Kidney (tissue), 14 donors: ENCODE results near the gene KCNQ2. TPM values are rescaled to one million over a fixed set of nuclear protein-coding genes. Genes with fewer than 3 reads are reported as not detected.

Source experiments
- DNase-seq, 5 donors: peaks; one replicate each; pipeline ENCODE4 v3.0.0-alpha.2; 2013 to 2020
- FAIRE-seq: peaks from 2 replicates; lab custom pipeline; 2012; peaks lifted over from hg19 to GRCh38; lab: Jason Lieb, UNC
- H3K27ac ChIP-seq, 2 donors: one replicate each; pipeline ENCODE4 v1.7.0; 2013; ENCODE audit warnings: low read depth in 2 of 2, low read length in 2 of 2, inconsistent platforms in 1 of 2
- H3K27me3 ChIP-seq: one replicate; pipeline ENCODE4 v1.7.1; 2013; ENCODE audit warnings: low read length, inconsistent platforms; ENCODE audit not compliant: control insufficient read depth, insufficient read depth
- H3K36me3 ChIP-seq, 3 donors: one replicate each; pipeline versions ENCODE4 v1.7.0 to v1.7.1; 2013; ENCODE audit warnings: low read length in 3 of 3, control low read depth in 1 of 3, inconsistent platforms in 1 of 3; ENCODE audit not compliant: insufficient read depth in 3 of 3, control insufficient read depth in 2 of 3
- H3K4me1 ChIP-seq, 3 donors: one replicate each; pipeline versions ENCODE4 v1.7.0 to v1.7.1; 2013; ENCODE audit warnings: low read length in 3 of 3, inconsistent platforms in 1 of 3, low read depth in 1 of 3; ENCODE audit not compliant: control insufficient read depth in 2 of 3, insufficient read depth in 2 of 3
- H3K4me3 ChIP-seq, 3 donors: one replicate each; pipeline versions ENCODE4 v1.7.0 to v1.8.1; 2013; ENCODE audit warnings: low read length in 3 of 3, control low read depth in 1 of 3, inconsistent platforms in 1 of 3
- H3K9ac ChIP-seq, 3 donors: one replicate each; pipeline versions ENCODE4 v1.7.0 to v1.7.1; 2013; ENCODE audit warnings: low read length in 3 of 3, control low read depth in 1 of 3, inconsistent platforms in 1 of 3
- H3K9me3 ChIP-seq, 3 donors: one replicate each; pipeline versions ENCODE4 v1.7.0 to v1.7.1; 2013; ENCODE audit warnings: low read length in 3 of 3, control low read depth in 1 of 3, inconsistent platforms in 1 of 3; ENCODE audit not compliant: control insufficient read depth in 2 of 3, insufficient read depth in 1 of 3
- CTCF ChIP-seq: IDR thresholded peaks from 3 replicates; pipeline ENCODE4 v1.5.1; 2012; ENCODE audit warnings: mild to moderate bottlenecking, moderate library complexity, borderline replicate concordance; ENCODE audit not compliant: insufficient read depth; ENCODE audit errors: extremely low read depth
- intact Hi-C: fragments of 100-400 bp; cut with DNase I; formaldehyde crosslinking; loops from one replicate; pipeline ENCODE4 v1.11.1; 2022
- polyA plus RNA-seq: library from polyadenylated mRNA; stranded (reverse); fragments of 350-450 nt; fragmentation: Illumina TruSeq; extraction: RNeasy Lipid Tissue Mini Kit (QIAGEN cat#74804); gene quantifications from one replicate; pipeline ENCODE4 v1.2.3, GENCODE V29; 2014; ENCODE audit warnings: low read depth, low replicate concordance; ENCODE audit not compliant: insufficient read depth
- total RNA-seq: library from RNA; stranded (reverse); fragmentation: NEBNext Ultra II Directional; extraction: Animal tissue kit (Norgen Biotek cat#: 25700); gene quantifications from one replicate; pipeline ENCODE4 v1.2.1, GENCODE V29; 2021
- donor health status: control.
- donor health status: control.
- donor health status: control.
- donor health status: control.
- donor health status: control.
- donor health status: DM: yes; HTN: yes; CAD: no.
- donor health status: Normal renal cell carcinoma (clear cell type).

KCNQ2 gene
- total and polyA plus RNA-seq, 2 donors from 2014 or later, result 2.2 TPM; not detected in 1

- H3K9ac ChIP-seq, result no peak overlapping the region
- DNase-seq (no peak), FAIRE-seq (no peak)
- H3K27me3 ChIP-seq, result no peaks in the 10 kb centered on the region
- intact Hi-C loops, result no loop called here
- no peak for TF ChIP-seq CTCF
- no peak overlapping the region for H3K27ac ChIP-seq
- no peaks in the 10 kb centered on the region for H3K4me1 ChIP-seq
- H3K36me3 ChIP-seq, result no peaks in the 10 kb centered on the region
- no peaks in the 10 kb centered on the region for H3K9me3 ChIP-seq
- no peak overlapping the region for H3K4me3 ChIP-seq
Measured at GRCh38 chr20:63403403-63404105, 68.9 kb downstream of the KCNQ2 start.

GRCh38 chr20:63402860-63403220 is 69.6 kb downstream of the KCNQ2 start:
- DNase-seq (no peak), FAIRE-seq (no peak)
- Histone ChIP-seq H3K9me3 (no peaks in the 10 kb centered on the region), H3K27ac (no peak overlapping the region), H3K9ac (no peak overlapping the region), H3K4me3 (no peak overlapping the region), H3K36me3 (no peaks in the 10 kb centered on the region), H3K4me1 (no peaks in the 10 kb centered on the region), H3K27me3 (no peaks in the 10 kb centered on the region)
- TF ChIP-seq CTCF, result no peak
- intact Hi-C loops, result no loop called here

- Histone ChIP-seq H3K4me3 (no peak overlapping the region), H3K9ac (no peak overlapping the region), H3K36me3 (no peaks in the 10 kb centered on the region), H3K9me3 (no peaks in the 10 kb centered on the region), H3K4me1 (no peaks in the 10 kb centered on the region), H3K27ac (no peak overlapping the region), H3K27me3 (no peaks in the 10 kb centered on the region)
- FAIRE-seq, result no peak
- TF ChIP-seq CTCF, result no peak
- DNase-seq, result no peak
- intact Hi-C loops, result no loop called here
Measured at GRCh38 chr20:63402181-63402859, 70.1 kb downstream of the KCNQ2 start.
